Measurements from ENCODE around the gene THADA.

The THADA gene

GRCh38 chr2:43343573-43344304, 252.1 kb downstream of the THADA start:
- no peak for TF ChIP-seq CTCF (IDR thresholded peaks at IDR 0.05; ENCODE audit: poor library complexity, severe bottlenecking)
- no peak overlapping the region for H3K27ac ChIP-seq (ENCODE audit: poor library complexity, severe bottlenecking)
- no peak for ATAC-seq (ENCODE audit: low read depth)

GRCh38 chr2:43341959-43342757, 253.7 kb downstream of the THADA start:
- Histone ChIP-seq H3K27me3 (ENCODE audit: insufficient read depth, poor library complexity, severe bottlenecking) (no peaks in the 10 kb centered on the region), H3K9me3 (ENCODE audit: severe bottlenecking) (no peaks in the 10 kb centered on the region), H3K27ac (ENCODE audit: poor library complexity, severe bottlenecking) (no peak overlapping the region), H3K4me1 (ENCODE audit: insufficient read depth, poor library complexity, severe bottlenecking) (peaks cover 17% of the 10 kb centered on the region), H3K36me3 (ENCODE audit: low read depth) (no peaks in the 10 kb centered on the region), H3K4me3 (ENCODE audit: severe bottlenecking) (no peak overlapping the region)
- no peak for TF ChIP-seq CTCF (IDR thresholded peaks at IDR 0.05; ENCODE audit: poor library complexity, severe bottlenecking)
- DNase-seq (ENCODE audit: low spot score) (no peak), ATAC-seq (ENCODE audit: low read depth) (no peak)

More at GRCh38 chr2:43343573-43344304, 252.1 kb downstream of the THADA start:
- Histone ChIP-seq H3K4me3 (ENCODE audit: severe bottlenecking) (no peak overlapping the region), H3K4me1 (ENCODE audit: insufficient read depth, poor library complexity, severe bottlenecking) (peaks cover 17% of the 10 kb centered on the region), H3K9me3 (ENCODE audit: severe bottlenecking) (no peaks in the 10 kb centered on the region), H3K36me3 (ENCODE audit: low read depth) (no peaks in the 10 kb centered on the region), H3K27me3 (ENCODE audit: insufficient read depth, poor library complexity, severe bottlenecking) (no peaks in the 10 kb centered on the region)
- no peak for DNase-seq (ENCODE audit: low spot score)

GRCh38 chr2:43340945-43341356, 254.9 kb downstream of the THADA start:
- DNase-seq (ENCODE audit: low spot score): no peak
- no peaks in the 10 kb centered on the region for H3K36me3 ChIP-seq (ENCODE audit: low read depth)
- TF ChIP-seq CTCF (IDR thresholded peaks at IDR 0.05; ENCODE audit: poor library complexity, severe bottlenecking): no peak
- ATAC-seq (ENCODE audit: low read depth): peak; percentile 90
- peak overlapping the region; percentile 51 for H3K27ac ChIP-seq (ENCODE audit: poor library complexity, severe bottlenecking)
- no peaks in the 10 kb centered on the region for H3K27me3 ChIP-seq (ENCODE audit: insufficient read depth, poor library complexity, severe bottlenecking)
- no peak overlapping the region for H3K4me3 ChIP-seq (ENCODE audit: severe bottlenecking)
- no peaks in the 10 kb centered on the region for H3K9me3 ChIP-seq (ENCODE audit: severe bottlenecking)
- H3K4me1 ChIP-seq (ENCODE audit: insufficient read depth, poor library complexity, severe bottlenecking): peaks cover 17% of the 10 kb centered on the region

GRCh38 chr2:43340066-43340465, 255.8 kb downstream of the THADA start:
- Histone ChIP-seq H3K27ac (ENCODE audit: poor library complexity, severe bottlenecking) (peak overlapping the region; percentile 51), H3K27me3 (ENCODE audit: insufficient read depth, poor library complexity, severe bottlenecking) (no peaks in the 10 kb centered on the region), H3K9me3 (ENCODE audit: severe bottlenecking) (no peaks in the 10 kb centered on the region), H3K36me3 (ENCODE audit: low read depth) (no peaks in the 10 kb centered on the region), H3K4me3 (ENCODE audit: severe bottlenecking) (no peak overlapping the region), H3K4me1 (ENCODE audit: insufficient read depth, poor library complexity, severe bottlenecking) (peaks cover 17% of the 10 kb centered on the region)
- ATAC-seq (ENCODE audit: low read depth) (no peak), DNase-seq (ENCODE audit: low spot score) (no peak)
- no peak for TF ChIP-seq CTCF (IDR thresholded peaks at IDR 0.05; ENCODE audit: poor library complexity, severe bottlenecking)

Measured in RWPE2 (cell line).